ENCODE measurements around the gene FAIM. TPM values are rescaled to one million over a fixed set of nuclear protein-coding genes. Genes with fewer than 3 reads are reported as not detected.
"Not testable (repeated sequence)": the region's sequence is repeated elsewhere in the genome, so short reads cannot be mapped to it uniquely, and the experiment has no call there.

Gene FAIM
- total and polyA plus RNA-seq, 7 donors, result 2.1 to 3.5 (median 2.4) TPM

DNA sequence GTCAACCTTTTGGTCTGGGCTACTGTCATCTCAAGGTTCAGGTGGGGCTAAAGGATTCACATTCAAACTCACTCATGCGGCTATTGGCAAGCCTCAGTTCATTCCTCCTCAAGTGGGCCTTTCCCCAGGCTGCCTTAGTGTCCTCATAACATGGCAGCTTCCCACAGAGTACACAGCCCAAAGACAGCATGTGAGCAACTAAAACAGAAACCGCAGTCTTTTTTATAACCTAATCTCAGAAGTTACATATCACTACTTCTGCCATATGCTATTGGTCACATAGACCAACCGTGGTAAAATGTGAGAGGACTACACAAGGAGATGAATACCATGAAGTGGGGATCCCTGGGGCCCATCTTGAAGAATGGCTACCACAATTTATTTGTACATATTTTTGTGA, 10.0 kb upstream of the FAIM start:
- H3K4me1 ChIP-seq, result no peaks in the 10 kb centered on the region
- H3K27ac ChIP-seq, result no peak overlapping the region
- WGBS, 3 donors, result 92 to 95% (median 95%) methylated on average over 3 of the region's 3 CpGs
- no peaks in the 10 kb centered on the region for H3K27me3 ChIP-seq (ENCODE audit: insufficient read depth in 3 of 3, low read length in 2 of 3)
- no peaks in the 10 kb centered on the region for H3K9me3 ChIP-seq
- intact Hi-C loops (cut with DNase I), result no loop called here
- H3K36me3 ChIP-seq (ENCODE audit: insufficient read depth in 1 of 2, low read depth in 1 of 2), result no peaks in the 10 kb centered on the region
- TF ChIP-seq, protein P1, sequence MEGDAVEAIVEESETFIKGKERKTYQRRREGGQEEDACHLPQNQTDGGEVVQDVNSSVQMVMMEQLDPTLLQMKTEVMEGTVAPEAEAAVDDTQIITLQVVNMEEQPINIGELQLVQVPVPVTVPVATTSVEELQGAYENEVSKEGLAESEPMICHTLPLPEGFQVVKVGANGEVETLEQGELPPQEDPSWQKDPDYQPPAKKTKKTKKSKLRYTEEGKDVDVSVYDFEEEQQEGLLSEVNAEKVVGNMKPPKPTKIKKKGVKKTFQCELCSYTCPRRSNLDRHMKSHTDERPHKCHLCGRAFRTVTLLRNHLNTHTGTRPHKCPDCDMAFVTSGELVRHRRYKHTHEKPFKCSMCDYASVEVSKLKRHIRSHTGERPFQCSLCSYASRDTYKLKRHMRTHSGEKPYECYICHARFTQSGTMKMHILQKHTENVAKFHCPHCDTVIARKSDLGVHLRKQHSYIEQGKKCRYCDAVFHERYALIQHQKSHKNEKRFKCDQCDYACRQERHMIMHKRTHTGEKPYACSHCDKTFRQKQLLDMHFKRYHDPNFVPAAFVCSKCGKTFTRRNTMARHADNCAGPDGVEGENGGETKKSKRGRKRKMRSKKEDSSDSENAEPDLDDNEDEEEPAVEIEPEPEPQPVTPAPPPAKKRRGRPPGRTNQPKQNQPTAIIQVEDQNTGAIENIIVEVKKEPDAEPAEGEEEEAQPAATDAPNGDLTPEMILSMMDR (IDR thresholded peaks at IDR 0.05), result no peak
- ATAC-seq (no peak), DNase-seq (no peak)
- no peak overlapping the region for H3K4me3 ChIP-seq

DNA sequence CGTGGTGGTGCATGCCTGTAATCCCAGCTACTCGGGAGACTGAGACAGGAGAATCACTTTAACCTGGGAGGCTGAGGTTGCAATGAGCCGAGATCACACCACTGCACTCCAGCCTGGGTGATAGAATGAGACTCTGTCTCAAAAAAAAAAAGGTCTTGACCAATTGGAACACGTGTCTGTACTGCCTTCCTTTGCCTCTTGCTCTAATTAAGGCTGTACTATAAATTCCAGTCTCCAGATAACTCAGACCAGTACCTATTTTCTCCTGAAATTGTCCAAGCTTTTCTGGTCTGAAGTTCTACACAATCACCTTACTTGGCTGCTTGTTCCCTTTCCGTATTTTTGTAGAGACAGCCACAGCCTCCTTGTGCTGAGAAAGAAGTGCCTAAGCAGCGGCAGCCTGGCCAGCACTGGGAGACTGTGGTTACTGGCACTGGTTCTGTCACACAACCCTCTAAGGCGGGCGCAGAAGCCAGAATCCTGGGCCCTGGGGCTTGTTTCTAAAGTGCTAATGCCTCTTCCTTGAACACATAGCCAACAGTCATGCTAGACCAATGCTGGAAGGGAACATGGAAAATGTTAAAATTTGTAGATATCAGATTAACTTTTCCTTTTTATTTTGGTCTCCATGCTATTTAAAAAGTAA, 8.3 kb upstream of the FAIM start:
- TF ChIP-seq, protein P1 (IDR thresholded peaks at IDR 0.05), result no peak

DNA sequence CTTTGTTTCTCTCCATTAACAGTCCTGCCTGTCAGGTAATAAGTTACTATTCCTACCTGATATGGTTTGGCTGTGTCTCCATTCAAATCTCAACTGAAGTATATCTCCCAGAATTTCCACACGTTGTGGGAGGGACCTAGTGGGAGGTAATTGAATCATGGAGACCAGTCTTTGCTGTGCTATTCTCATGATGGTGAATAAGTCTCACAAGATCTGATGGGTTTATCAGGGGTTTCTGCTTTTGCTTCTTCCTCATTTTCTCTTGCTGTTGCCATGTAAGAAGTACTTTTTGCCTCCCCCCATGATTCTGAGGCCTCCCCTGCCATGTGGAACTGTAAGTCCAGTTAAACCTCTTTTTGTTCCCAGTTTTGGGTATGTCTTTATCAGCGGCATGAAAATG, 6.9 kb upstream of the FAIM start:
- WGBS, 3 donors, result 75 to 88% (median 75%) methylated on average over 2 of the region's 2 CpGs
- not testable (repeated sequence) for ATAC-seq; DNase-seq; H3K4me3 ChIP-seq; H3K9me3 ChIP-seq; H3K36me3 ChIP-seq (ENCODE audit: insufficient read depth in 1 of 2, low read depth in 1 of 2); H3K27me3 ChIP-seq (ENCODE audit: insufficient read depth in 3 of 3, low read length in 2 of 3); H3K4me1 ChIP-seq; H3K27ac ChIP-seq
- intact Hi-C loops (cut with DNase I), result loop anchor here in 1 of 2 donors (10.0 kb wide), 1 partner anchor 233 kb away; the partner anchor contains the start of gene PIK3CB

More for the DNA sequence above, 8.3 kb upstream of the FAIM start:
- Histone ChIP-seq H3K27ac (no peak overlapping the region), H3K36me3 (ENCODE audit: insufficient read depth in 1 of 2, low read depth in 1 of 2) (peaks cover 0 to 5% of the 10 kb centered on the region in 2 donors), H3K27me3 (ENCODE audit: insufficient read depth in 3 of 3, low read length in 2 of 3) (no peaks in the 10 kb centered on the region), H3K4me1 (no peaks in the 10 kb centered on the region), H3K9me3 (no peaks in the 10 kb centered on the region), H3K4me3 (no peak overlapping the region)
- ATAC-seq (no peak), DNase-seq (no peak)
- intact Hi-C loops (cut with DNase I), result loop anchor here in 1 of 2 donors (10.0 kb wide), 1 partner anchor 235 kb away; the partner anchor contains the start of gene PIK3CB
- 68 to 78% (median 73%) methylated on average over 7 to 8 of the region's 8 CpGs for WGBS, 3 donors

DNA sequence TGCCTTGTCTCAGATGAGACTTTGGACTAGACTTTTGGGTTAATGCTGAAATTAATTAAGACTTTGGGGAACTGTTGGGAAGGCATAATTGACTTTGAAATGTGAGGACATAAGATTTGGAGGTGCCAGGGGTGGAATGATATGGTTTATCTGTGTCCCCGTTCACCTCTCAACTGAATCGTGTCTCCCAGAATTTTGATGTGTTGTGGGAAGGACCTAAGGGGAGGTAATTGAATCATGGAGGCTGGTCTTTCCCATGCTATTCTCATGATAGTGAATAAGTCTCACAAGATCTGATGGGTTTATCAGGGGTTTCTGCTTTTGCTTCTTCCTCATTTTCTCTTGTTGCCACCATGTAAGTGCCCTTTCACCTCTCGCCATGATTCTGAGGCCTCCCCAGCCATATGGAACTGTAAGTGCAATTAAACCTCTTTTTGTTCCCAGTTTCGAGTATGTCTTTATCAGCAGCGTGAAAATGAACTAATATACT, 4.4 kb upstream of the FAIM start:
- not testable (repeated sequence) for H3K27me3 ChIP-seq (ENCODE audit: insufficient read depth in 3 of 3, low read length in 2 of 3); DNase-seq; H3K36me3 ChIP-seq (ENCODE audit: insufficient read depth in 1 of 2, low read depth in 1 of 2); H3K27ac ChIP-seq; ATAC-seq; H3K4me3 ChIP-seq; H3K9me3 ChIP-seq; H3K4me1 ChIP-seq
- intact Hi-C loops (cut with DNase I), result loop anchor here in 1 of 2 donors (10.0 kb wide), 1 partner anchor 231 kb away; the partner anchor contains the start of gene PIK3CB
- WGBS, 3 donors, result 95 to 98% (median 97%) methylated on average over 5 of the region's 5 CpGs

DNA sequence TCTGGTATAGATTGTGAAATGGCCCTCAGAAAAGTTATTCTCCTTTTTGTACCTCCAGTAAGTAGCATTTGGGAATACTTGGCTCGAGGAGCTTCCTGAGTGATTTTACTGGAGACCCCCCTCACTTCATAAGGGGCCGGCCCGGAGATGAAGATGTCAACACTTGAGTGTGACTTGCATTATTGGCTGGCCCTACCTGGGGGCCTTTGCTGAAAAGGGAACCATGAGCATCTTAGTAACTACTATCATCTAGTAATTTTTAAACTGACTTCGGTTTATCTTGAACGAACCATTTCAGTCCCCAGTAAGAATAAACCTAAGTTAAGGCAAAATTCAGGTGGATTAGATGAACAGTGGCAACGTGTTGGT, 1.3 kb downstream of the FAIM start:
- TF ChIP-seq, protein P1 (IDR thresholded peaks at IDR 0.05), result no peak
- Histone ChIP-seq H3K27me3 (ENCODE audit: insufficient read depth in 3 of 3, low read length in 2 of 3) (no peaks in the 10 kb centered on the region), H3K36me3 (ENCODE audit: insufficient read depth in 1 of 2, low read depth in 1 of 2) (peaks cover 2% of the 10 kb centered on the region in 2 donors), H3K9me3 (no peaks in the 10 kb centered on the region), H3K4me1 (peaks cover 14% of the 10 kb centered on the region), H3K27ac (peak overlapping the region; percentile 92), H3K4me3 (peak overlapping the region; percentile 85)
- intact Hi-C loops (cut with DNase I), result loop anchor here (2.0 to 10.0 kb wide), 2 partner anchors 15 to 225 kb away; partner anchors contain the start of genes PIK3CB (in 2 of the 2) and CEP70 (in 1 of the 2)
- ATAC-seq (no peak), DNase-seq (no peak)
- WGBS, 3 donors, result 66 to 75% (median 68%) methylated on average over 6 of the region's 6 CpGs
